ENCODE data around the gene GSTT2. TPM values are rescaled to one million over a fixed set of nuclear protein-coding genes. Genes with fewer than 3 reads are reported as not detected.

The GSTT2 gene
- polyA plus RNA-seq, 2 of the 4 experiments (the other 2 are of a cell fraction) = 0.14 TPM; not detected in 1

DNA sequence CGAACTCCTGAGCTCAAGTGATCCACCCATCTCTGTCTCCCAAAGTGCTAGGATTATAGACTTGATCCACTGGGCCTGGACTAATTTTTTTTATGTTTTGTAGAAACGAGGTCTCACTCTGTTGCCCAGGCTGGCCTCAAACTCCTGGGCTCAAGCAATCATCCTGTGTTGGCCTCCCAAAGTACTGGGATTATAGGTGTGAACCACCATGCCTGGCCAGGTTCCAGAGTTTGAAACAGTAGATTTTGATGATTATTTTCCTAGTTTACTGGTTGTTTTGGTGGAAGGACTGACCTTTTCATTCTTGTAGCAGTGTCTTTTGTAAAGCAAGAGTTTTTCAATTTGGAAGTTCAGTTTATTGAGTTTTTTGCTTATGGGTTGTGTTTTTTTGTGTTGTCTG is 46.1 kb downstream of the GSTT2 start:
- Histone ChIP-seq H3K9me3 (no peaks in the 10 kb centered on the region), H3K27ac (no peak overlapping the region), H3K4me1 (no peaks in the 10 kb centered on the region), H3K4me2 (no peak overlapping the region), H3K4me3 (no peak overlapping the region)
- 79% methylated on average over 2 of the region's 2 CpGs for whole genome bisulfite sequencing (ENCODE audit: missing lambda C conversion rate)
- ChIA-PET POLR2A (no interaction called here), CTCF (interaction anchor here (1.6 to 1.8 kb wide), 2 partner anchors 13 to 130 kb away, joined by 4 read pairs; no protein-coding TSS in a partner anchor)
- FAIRE-seq = no peak
- TF ChIP-seq MYC (IDR thresholded peaks at IDR 0.05; ENCODE audit: borderline replicate concordance, low read length) = no peak
- no peak for TF ChIP-seq ZC3H11A (IDR thresholded peaks at IDR 0.05)
- TF ChIP-seq TFCP2L1 (CRISPR knock-in tag; IDR thresholded peaks at IDR 0.05) = no peak
- TF ChIP-seq CHD2 (IDR thresholded peaks at IDR 0.05; ENCODE audit: low read length, partially characterized antibody) = no peak
- no peak for TF ChIP-seq HEYL (CRISPR knock-in tag; IDR thresholded peaks at IDR 0.05)
- no peak for TF ChIP-seq ATOH8 (CRISPR knock-in tag; IDR thresholded peaks at IDR 0.05; ENCODE audit: low read depth)
- no peak for DNase-seq (ENCODE audit: low read depth in 1 of 2, low spot score in 1 of 2)
- ATAC-seq = no peak

DNA sequence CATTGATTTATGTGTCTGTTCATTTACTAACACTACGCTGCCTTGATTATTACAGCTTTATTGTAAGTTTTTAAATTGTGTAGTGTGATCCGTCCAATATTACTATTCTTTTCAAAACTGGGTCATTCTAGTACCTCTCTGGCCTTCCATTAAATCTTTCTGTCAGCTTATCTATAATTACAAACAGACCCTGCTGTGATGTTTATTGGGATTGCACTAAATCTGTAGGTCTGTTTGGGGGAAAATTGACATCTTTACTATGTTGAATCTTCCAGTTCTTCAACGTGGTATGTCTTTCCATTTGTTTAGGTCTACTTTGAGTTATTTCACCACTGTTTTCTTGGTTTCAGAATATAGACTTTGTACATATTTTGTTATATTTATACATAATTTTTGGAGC is 46.8 kb downstream of the GSTT2 start:
- POLR2A ChIA-PET = no interaction called here
- Histone ChIP-seq H3K4me2 (no peak overlapping the region), H3K4me1 (no peaks in the 10 kb centered on the region), H3K4me3 (no peak overlapping the region), H3K9me3 (no peaks in the 10 kb centered on the region), H3K27ac (no peak overlapping the region)
- DNase-seq (ENCODE audit: low read depth in 1 of 2, low spot score in 1 of 2) = no peak
- CTCF ChIA-PET = interaction anchor here (0.6 to 1.8 kb wide), 4 partner anchors 11 to 149 kb away, joined by 3 to 4 read pairs (median 4); no protein-coding TSS in a partner anchor
- no peak for FAIRE-seq
- TF ChIP-seq MAFK (IDR thresholded peaks at IDR 0.05; ENCODE audit: partially characterized antibody) (no peak), CHD2 (IDR thresholded peaks at IDR 0.05; ENCODE audit: low read length, partially characterized antibody) (no peak), CBX2 (IDR thresholded peaks at IDR 0.05; ENCODE audit: borderline replicate concordance, low read depth) (no peak), KDM1A (IDR thresholded peaks at IDR 0.05; ENCODE audit: low read depth) (no peak), POLR2AphosphoS2 (conservative IDR thresholded peaks at IDR 0.05; ENCODE audit: low read length) (no peak), FOXS1 (CRISPR knock-in tag; IDR thresholded peaks at IDR 0.05) (no peak), CTCF (IDR thresholded peaks at IDR 0.05) (no peak), MYC (IDR thresholded peaks at IDR 0.05; ENCODE audit: borderline replicate concordance, low read length) (no peak), TP53 (CRISPR knock-in tag; IDR thresholded peaks at IDR 0.05) (no peak), HOXA7 (CRISPR knock-in tag; IDR thresholded peaks at IDR 0.05) (no peak), EHMT2 (IDR thresholded peaks at IDR 0.05; ENCODE audit: low read depth) (no peak)
- TF ChIP-seq, protein P1, sequence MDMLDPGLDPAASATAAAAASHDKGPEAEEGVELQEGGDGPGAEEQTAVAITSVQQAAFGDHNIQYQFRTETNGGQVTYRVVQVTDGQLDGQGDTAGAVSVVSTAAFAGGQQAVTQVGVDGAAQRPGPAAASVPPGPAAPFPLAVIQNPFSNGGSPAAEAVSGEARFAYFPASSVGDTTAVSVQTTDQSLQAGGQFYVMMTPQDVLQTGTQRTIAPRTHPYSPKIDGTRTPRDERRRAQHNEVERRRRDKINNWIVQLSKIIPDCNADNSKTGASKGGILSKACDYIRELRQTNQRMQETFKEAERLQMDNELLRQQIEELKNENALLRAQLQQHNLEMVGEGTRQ (IDR thresholded peaks at IDR 0.05) = no peak
- TF ChIP-seq, protein P2, sequence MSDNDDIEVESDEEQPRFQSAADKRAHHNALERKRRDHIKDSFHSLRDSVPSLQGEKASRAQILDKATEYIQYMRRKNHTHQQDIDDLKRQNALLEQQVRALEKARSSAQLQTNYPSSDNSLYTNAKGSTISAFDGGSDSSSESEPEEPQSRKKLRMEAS (IDR thresholded peaks at IDR 0.05) = no peak
- 88% methylated on average over 3 of the region's 3 CpGs for WGBS (ENCODE audit: missing lambda C conversion rate)
- no peak for ATAC-seq

DNA sequence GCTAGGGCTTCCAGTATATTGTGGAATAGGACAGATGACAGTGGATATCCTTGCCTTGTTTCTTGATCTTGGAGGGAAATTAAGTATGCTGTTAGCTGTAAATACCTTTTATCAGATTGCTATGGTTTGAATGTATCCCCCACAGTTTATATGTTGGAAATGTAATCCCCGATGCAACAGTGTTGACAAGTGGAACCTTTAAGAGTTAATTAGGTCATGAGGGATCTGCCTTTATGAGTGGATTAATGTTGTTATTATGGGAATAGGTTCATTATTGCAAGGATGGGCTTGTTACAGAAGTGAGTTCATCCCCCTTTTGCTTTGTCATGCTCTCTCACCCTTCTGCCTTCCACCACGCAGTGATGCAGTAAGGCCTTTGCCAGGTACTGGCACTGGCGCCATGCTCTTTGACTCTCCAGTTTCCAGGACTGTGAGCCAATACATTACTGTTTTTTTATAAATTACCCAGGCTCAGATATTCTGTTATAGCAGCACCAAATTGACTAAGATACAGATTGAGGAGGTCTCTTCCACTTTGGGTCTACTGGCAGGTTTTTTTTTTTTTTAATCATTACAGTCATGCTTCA is 47.5 kb downstream of the GSTT2 start:
- WGBS (ENCODE audit: missing lambda C conversion rate) = 91% methylated on average over 3 of the region's 3 CpGs
- Histone ChIP-seq H3K27ac (no peak overlapping the region), H3K4me2 (no peak overlapping the region), H3K4me3 (no peak overlapping the region), H3K4me1 (no peaks in the 10 kb centered on the region), H3K9me3 (no peaks in the 10 kb centered on the region)
- DNase-seq (ENCODE audit: low read depth in 1 of 2, low spot score in 1 of 2) (no peak), ATAC-seq (no peak), FAIRE-seq (no peak)
- ChIA-PET CTCF (interaction anchor here (0.6 to 0.9 kb wide), 2 partner anchors 10 to 149 kb away, joined by 3 read pairs; no protein-coding TSS in a partner anchor), POLR2A (no interaction called here)
- TF ChIP-seq MAFK (IDR thresholded peaks at IDR 0.05; ENCODE audit: partially characterized antibody) (no peak), EP300 (IDR thresholded peaks at IDR 0.05) (no peak), HEYL (CRISPR knock-in tag; IDR thresholded peaks at IDR 0.05) (no peak), BCL3 (IDR thresholded peaks at IDR 0.05) (no peak), NR3C1 (IDR thresholded peaks at IDR 0.05) (no peak), CHD4 (IDR thresholded peaks at IDR 0.05; ENCODE audit: borderline replicate concordance) (no peak), HMGXB4 (CRISPR knock-in tag; IDR thresholded peaks at IDR 0.05; ENCODE audit: borderline replicate concordance) (no peak), CEBPB (IDR thresholded peaks at IDR 0.05) (no peak), RNF2 (IDR thresholded peaks at IDR 0.05; ENCODE audit: borderline replicate concordance, low read depth) (no peak), ATOH8 (CRISPR knock-in tag; IDR thresholded peaks at IDR 0.05; ENCODE audit: low read depth) (no peak), HOXB5 (CRISPR knock-in tag; IDR thresholded peaks at IDR 0.05) (no peak), NPAS2 (CRISPR knock-in tag; IDR thresholded peaks at IDR 0.05; ENCODE audit: borderline replicate concordance) (no peak)
